Measurements from ENCODE around the gene NCOR2.

Gene NCOR2

GRCh38 chr12:124542021-124542949 is 25.1 kb downstream of the NCOR2 start:
- DNase-seq = no peak

DNA sequence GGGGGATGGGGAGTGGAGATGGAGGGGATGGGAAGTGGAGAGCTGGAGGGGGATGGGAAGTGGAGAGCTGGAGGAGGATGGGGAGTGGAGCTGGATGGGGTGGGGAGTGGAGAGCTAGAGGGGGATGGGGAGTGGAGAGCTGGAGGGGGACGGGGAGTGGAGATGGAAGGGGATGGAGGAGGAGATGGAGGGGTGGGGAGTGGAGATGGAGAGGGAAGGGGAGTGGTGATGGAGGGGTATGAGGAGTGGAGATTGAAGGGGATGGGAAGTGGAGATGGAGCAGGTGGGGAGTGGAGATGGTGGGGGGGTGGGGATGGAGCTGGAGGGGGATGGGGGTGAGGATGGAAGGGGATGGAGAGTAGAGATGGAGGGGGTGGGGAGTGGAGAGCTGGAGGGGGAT is 26.1 kb downstream of the NCOR2 start:
- no peak for DNase-seq

DNA sequence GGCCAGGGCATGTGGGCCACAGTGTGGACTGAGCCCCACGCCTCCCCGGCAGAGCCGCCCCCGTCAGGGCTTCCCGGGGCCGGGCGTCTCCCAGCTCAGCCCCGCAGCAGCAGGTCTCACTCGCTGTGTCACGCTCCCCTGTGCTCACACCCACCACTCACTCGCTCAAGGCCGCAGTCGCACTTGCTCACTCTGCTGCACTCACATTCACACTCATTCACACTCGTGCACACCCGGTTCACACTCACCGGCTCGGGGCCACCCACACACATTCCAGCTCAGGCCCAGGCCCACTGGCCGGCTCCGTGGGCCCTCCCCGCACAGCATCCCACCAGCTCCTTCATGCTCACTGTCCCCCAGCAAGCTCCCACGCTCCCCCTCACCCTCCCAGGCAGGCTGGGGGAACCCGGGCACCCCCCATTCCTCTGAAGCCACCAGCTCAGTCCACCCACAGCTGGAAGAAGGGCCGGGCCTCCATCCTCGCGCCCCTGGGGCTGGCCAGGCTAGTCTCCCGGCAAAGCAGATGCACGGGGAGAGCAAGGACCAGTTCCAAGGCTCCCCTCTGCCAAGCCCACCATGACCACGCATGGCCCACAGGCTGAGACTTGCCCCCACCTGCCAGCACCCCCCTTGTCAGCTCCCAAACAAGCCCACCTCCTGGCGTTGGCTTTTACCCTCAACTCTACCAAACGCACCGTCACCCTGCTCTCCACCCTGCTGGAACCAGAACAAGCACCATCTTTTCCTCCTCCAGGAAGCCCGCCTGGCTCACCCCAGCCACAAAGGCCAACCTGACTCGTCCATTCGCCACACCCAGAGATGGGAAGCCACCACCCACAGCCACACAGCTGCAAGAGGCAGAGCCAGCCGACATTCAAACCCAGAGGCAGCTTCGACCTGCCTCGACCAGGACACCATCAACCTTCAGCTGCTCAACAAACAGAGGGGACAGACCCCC is 28.0 kb downstream of the NCOR2 start:
- DNase-seq = no peak

- no peak for DNase-seq
Measured at GRCh38 chr12:124538194-124539082, 29.0 kb downstream of the NCOR2 start.

- no peak for DNase-seq
Measured at GRCh38 chr12:124537525-124538193, 29.8 kb downstream of the NCOR2 start.

DNA sequence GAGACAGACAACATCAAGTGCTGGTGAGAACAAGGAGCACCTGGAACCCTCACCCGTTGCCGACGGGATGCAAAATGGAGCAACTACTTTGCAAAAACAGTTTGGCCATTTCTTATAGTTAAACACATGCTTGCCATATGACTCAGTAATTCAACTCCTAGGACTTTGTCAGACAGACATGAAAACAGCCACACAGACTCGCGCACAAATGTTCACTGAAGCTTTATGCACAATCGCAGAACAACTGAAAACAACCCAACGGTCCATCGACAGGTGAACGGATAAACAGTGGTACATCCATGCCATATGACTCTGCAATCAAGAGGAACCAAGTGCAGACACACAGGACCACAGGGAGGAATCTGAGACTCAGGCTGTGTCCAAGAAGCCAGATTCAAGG is 30.8 kb downstream of the NCOR2 start:
- no peak for DNase-seq

- no peak for DNase-seq
Measured at GRCh38 chr12:124534776-124535740, 32.4 kb downstream of the NCOR2 start.

- no peak for DNase-seq
Measured at GRCh38 chr12:124533456-124533855, 34.0 kb downstream of the NCOR2 start.

DNA sequence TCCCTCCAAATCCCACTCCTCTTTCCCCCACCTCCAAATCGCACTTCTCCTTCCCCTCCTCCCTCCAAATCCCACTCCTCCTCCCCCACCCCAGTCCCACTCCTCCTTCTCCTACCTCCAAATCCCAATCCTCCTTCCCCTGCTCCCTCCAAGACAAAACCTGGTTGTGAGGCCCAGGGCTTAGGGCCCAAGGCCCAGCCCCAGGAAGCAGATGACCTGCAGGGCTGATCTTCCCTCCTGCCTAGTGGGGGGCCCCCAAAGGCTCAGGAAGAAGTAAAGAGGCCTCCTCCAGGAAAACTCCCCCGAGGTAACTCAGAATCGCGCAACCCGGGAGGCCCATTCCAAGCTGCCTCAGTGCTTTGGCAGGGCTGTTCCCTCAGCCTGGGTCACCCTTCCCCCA is 34.4 kb downstream of the NCOR2 start:
- no peak for DNase-seq

- DNase-seq = no peak
Measured at GRCh38 chr12:124532331-124532750, 35.1 kb downstream of the NCOR2 start.

DNA sequence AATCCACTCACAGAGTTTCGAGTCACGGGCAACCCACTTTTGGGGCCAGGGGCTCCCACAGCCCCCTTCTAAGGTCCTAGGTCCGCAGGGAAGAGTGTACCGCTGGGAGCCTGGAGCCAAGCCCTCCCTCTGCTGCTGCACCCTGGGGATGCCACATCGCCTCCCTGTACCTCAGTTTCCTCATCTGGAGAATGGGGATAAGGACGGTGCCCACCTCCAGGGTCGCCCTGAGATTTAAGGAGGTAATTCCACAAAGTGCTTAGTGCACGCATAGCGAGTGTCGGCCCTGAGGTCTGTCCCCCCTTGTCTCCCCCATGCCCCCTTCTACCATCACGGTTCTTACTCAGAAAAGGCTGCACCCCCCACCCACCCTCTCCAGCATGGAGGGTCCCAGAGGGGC is 35.5 kb downstream of the NCOR2 start:
- DNase-seq = no peak

DNA sequence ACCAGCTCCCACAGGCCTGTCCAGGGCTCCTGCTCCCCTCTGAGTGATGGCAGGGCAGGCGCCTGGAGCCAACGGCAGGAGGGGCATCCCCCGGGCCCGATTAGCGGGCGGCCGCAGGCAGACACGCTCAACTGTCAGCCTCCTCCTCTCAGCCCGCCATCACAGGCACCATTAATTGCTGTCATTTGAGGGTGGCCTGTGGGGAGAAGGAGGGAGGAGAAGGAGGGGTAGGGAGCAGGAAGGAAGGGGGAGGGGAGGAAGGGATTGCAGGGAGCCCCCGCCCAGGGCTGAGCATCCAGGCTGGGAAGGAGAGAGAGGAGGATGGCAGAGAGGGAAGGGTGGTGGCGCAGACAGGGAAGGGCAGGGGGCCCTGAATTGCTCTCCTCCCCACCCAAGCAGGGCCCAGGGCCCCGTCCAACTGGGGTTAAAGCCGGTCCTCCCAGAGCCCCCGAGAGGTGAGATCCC is 36.1 kb downstream of the NCOR2 start:
- DNase-seq = no peak

DNA sequence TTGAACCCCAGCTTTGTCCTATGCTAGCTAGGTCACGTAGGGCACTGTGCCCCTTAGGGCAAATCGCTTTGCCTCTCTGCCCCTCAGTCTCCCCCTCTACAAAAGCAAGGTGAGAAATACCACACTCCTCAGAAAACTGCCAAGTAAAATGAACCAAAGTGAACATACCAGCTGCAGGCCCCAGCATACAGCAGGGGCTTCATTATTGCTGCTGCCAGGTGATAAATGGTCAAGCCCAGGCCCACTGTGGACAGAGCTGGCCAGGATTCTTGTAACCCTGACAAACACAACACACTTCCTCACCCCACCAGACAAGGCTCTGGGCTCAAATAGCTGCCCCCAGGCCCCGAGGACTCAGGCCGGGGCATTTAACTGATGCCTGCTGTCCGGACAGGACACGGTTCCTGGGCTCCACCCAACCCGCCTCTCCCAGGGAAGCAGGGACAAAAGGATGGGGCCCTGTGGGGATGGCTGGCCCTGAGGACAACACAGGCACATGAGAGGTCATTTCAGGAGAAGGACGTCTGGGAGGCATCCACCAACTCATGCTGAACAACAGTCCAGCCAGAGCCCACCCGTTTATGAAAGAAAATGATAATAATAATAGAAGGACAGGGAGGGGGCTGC is 36.7 kb downstream of the NCOR2 start:
- DNase-seq = no peak

- DNase-seq = no peak
Measured at GRCh38 chr12:124529565-124530276, 37.7 kb downstream of the NCOR2 start.

GRCh38 chr12:124527861-124528561 is 39.4 kb downstream of the NCOR2 start:
- DNase-seq = peak; percentile 85

DNA sequence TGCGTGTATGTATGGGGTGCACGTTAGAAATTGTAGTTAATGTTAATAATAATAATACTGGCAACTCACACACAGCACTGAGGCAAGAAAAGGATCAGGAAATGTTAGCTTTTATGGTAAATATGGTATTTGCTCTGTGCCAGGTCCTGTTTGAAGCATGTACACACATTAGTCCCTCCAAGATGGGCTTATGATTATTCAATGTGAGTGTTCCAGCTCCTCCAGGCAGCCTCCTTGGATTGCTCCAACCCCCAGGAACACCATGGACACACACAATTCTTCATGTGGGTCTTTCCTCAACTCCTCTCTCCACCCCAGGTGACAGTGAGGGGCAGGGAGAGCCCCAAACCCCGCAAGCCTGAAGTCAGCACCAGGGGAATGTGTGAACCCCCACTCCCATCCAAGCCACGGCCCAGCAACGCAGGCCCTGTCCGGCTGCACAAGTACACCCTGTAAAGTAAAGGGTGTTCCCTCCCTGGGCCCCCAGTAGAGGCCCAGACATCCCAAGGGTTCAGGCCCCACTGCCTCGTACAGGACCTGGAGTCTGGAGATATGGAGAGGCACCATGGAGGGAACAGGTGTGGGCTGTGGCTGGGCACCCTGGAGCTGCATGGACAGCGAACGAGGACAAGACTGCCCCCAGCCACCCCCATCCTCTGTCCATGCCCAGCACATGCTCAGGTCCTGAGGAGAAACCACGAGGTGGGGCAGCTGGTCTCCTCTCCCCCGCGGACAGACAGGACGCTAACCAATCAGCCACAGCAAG is 41.3 kb downstream of the NCOR2 start:
- DNase-seq = no peak

GRCh38 chr12:124525455-124525854 is 42.0 kb downstream of the NCOR2 start:
- DNase-seq = no peak

Data from NCI-H524 treated with DMSO at 0.1 percent for 48 hours (cell line).